Osteoblast (primary cell): ENCODE results near the gene KLHL10. TPM values are rescaled to one million over a fixed set of nuclear protein-coding genes. Genes with fewer than 3 reads are reported as not detected.
"Not testable (repeated sequence)": the region's sequence is repeated elsewhere in the genome, so short reads cannot be mapped to it uniquely, and the experiment has no call there.

Source experiments
- DNase-seq: peaks from one replicate; pipeline ENCODE4 v3.0.0; 2011; ENCODE audit warnings: low spot score, mixed read lengths; ENCODE audit not compliant: insufficient read length; ENCODE audit errors: missing footprints
- H2AFZ ChIP-seq: 2 replicates; pipeline ENCODE4 v1.6.0; 2011; ENCODE audit warnings: mild to moderate bottlenecking, low read length
- H3K27ac ChIP-seq: 2 replicates; pipeline ENCODE4 v1.5.1; 2011; ENCODE audit warnings: mild to moderate bottlenecking, low read depth, low read length, moderate library complexity
- H3K27me3 ChIP-seq: 2 replicates; pipeline ENCODE4 v1.6.0; 2012; ENCODE audit warnings: mild to moderate bottlenecking, control low read depth, inconsistent platforms, low read length, moderate library complexity; ENCODE audit not compliant: insufficient read depth
- H3K36me3 ChIP-seq: 2 replicates; pipeline ENCODE4 v1.5.1; 2011; ENCODE audit warnings: mild to moderate bottlenecking, low read length, control low read depth, moderate library complexity; ENCODE audit not compliant: insufficient read depth
- H3K4me1 ChIP-seq: 2 replicates; pipeline ENCODE4 v1.5.1; 2011; ENCODE audit warnings: mild to moderate bottlenecking, low read length, control low read depth, moderate library complexity; ENCODE audit not compliant: insufficient read depth
- H3K4me2 ChIP-seq: 2 replicates; pipeline ENCODE4 v1.6.0; 2011; ENCODE audit warnings: mild to moderate bottlenecking, low read length; ENCODE audit not compliant: insufficient read depth
- H3K4me3 ChIP-seq: fragments of 200-600 bp; sonication (generic); 3 replicates; pipeline ENCODE4 v1.5.1; 2012; ENCODE audit warnings: mild to moderate bottlenecking, low read length, inconsistent platforms; ENCODE audit not compliant: insufficient read depth
- H3K79me2 ChIP-seq: 2 replicates; pipeline ENCODE4 v1.6.0; 2012; ENCODE audit warnings: mild to moderate bottlenecking, low read length, control low read depth, inconsistent platforms; ENCODE audit not compliant: insufficient read depth
- H3K9me3 ChIP-seq: 2 replicates; pipeline ENCODE4 v1.5.1; 2011; ENCODE audit warnings: low read depth, low read length, control low read depth
- H4K20me1 ChIP-seq: 2 replicates; pipeline ENCODE4 v1.6.0; 2012; ENCODE audit warnings: mild to moderate bottlenecking, low read length, control low read depth; ENCODE audit not compliant: insufficient read depth
- total RNA-seq: library from RNA; depleted of rRNA; stranded (reverse); fragments of >200 nt; gene quantifications from 2 replicates; pipeline ENCODE4 v1.2.3, GENCODE V29; 2012
- TF ChIP-seq, protein P1 (sequence below): IDR thresholded peaks from 2 replicates; pipeline ENCODE4 v1.5.1; 2011; ENCODE audit warnings: mild to moderate bottlenecking, low read depth, low read length, moderate library complexity; ENCODE audit errors: extremely low read depth

Gene KLHL10
- total RNA-seq, 1 donor, result 0.36 TPM

- Histone ChIP-seq H4K20me1 (peaks cover 21% of the 10 kb centered on the region), H3K4me2 (no peak overlapping the region), H3K27ac (no peak overlapping the region), H3K4me3 (no peak overlapping the region), H2AFZ (no peak overlapping the region), H3K9me3 (no peaks in the 10 kb centered on the region), H3K79me2 (peaks cover 3% of the 10 kb centered on the region), H3K4me1 (no peaks in the 10 kb centered on the region), H3K27me3 (no peaks in the 10 kb centered on the region), H3K36me3 (peaks cover 45% of the 10 kb centered on the region)
- DNase-seq, result peak; percentile 62
- TF ChIP-seq, protein P1, sequence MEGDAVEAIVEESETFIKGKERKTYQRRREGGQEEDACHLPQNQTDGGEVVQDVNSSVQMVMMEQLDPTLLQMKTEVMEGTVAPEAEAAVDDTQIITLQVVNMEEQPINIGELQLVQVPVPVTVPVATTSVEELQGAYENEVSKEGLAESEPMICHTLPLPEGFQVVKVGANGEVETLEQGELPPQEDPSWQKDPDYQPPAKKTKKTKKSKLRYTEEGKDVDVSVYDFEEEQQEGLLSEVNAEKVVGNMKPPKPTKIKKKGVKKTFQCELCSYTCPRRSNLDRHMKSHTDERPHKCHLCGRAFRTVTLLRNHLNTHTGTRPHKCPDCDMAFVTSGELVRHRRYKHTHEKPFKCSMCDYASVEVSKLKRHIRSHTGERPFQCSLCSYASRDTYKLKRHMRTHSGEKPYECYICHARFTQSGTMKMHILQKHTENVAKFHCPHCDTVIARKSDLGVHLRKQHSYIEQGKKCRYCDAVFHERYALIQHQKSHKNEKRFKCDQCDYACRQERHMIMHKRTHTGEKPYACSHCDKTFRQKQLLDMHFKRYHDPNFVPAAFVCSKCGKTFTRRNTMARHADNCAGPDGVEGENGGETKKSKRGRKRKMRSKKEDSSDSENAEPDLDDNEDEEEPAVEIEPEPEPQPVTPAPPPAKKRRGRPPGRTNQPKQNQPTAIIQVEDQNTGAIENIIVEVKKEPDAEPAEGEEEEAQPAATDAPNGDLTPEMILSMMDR, result no peak
Observed at GRCh38 chr17:41823141-41823524, 14.5 kb upstream of the KLHL10 start.

GRCh38 chr17:41823580-41823979, 14.0 kb upstream of the KLHL10 start:
- Histone ChIP-seq H3K4me3 (no peak overlapping the region), H3K27ac (no peak overlapping the region), H3K4me2 (no peak overlapping the region), H2AFZ (no peak overlapping the region), H3K79me2 (no peaks in the 10 kb centered on the region), H4K20me1 (peaks cover 18% of the 10 kb centered on the region), H3K4me1 (no peaks in the 10 kb centered on the region), H3K36me3 (peaks cover 44% of the 10 kb centered on the region), H3K9me3 (no peaks in the 10 kb centered on the region), H3K27me3 (no peaks in the 10 kb centered on the region)
- TF ChIP-seq, protein P1, result no peak
- DNase-seq, result peak; percentile 55

GRCh38 chr17:41824086-41824485, 13.5 kb upstream of the KLHL10 start:
- no peaks in the 10 kb centered on the region for H3K4me1 ChIP-seq
- TF ChIP-seq, protein P1, result no peak
- no peaks in the 10 kb centered on the region for H3K79me2 ChIP-seq
- no peaks in the 10 kb centered on the region for H3K27me3 ChIP-seq
- H3K36me3 ChIP-seq, result peaks cover 44% of the 10 kb centered on the region
- no peak overlapping the region for H3K4me2 ChIP-seq
- no peak overlapping the region for H3K4me3 ChIP-seq
- peak; percentile 71 for DNase-seq
- H3K27ac ChIP-seq, result no peak overlapping the region
- no peak overlapping the region for H2AFZ ChIP-seq
- H3K9me3 ChIP-seq, result no peaks in the 10 kb centered on the region
- H4K20me1 ChIP-seq, result peaks cover 18% of the 10 kb centered on the region

- peaks cover 12% of the 10 kb centered on the region for H4K20me1 ChIP-seq
- no peak overlapping the region for H3K27ac ChIP-seq
- H3K4me1 ChIP-seq, result no peaks in the 10 kb centered on the region
- H3K4me3 ChIP-seq, result no peak overlapping the region
- H2AFZ ChIP-seq, result no peak overlapping the region
- H3K36me3 ChIP-seq, result peaks cover 39% of the 10 kb centered on the region
- no peaks in the 10 kb centered on the region for H3K9me3 ChIP-seq
- no peaks in the 10 kb centered on the region for H3K27me3 ChIP-seq
- TF ChIP-seq, protein P1, result no peak
- DNase-seq, result peak; percentile 48
- no peaks in the 10 kb centered on the region for H3K79me2 ChIP-seq
- no peak overlapping the region for H3K4me2 ChIP-seq
Observed at GRCh38 chr17:41825175-41825845, 12.3 kb upstream of the KLHL10 start.

GRCh38 chr17:41829961-41830360, 7.7 kb upstream of the KLHL10 start:
- H2AFZ ChIP-seq, H3K4me2 ChIP-seq, H3K9me3 ChIP-seq, H3K4me1 ChIP-seq, H3K27ac ChIP-seq, H3K4me3 ChIP-seq, H4K20me1 ChIP-seq, H3K27me3 ChIP-seq, H3K79me2 ChIP-seq: not testable (repeated sequence)
- DNase-seq, result peak; percentile 74
- peaks cover 49% of the 10 kb centered on the region for H3K36me3 ChIP-seq
